DMS79 treated with DMSO at 0.1 percent for 48 hours (cell line): ENCODE measurements around the gene ZCCHC8.
A peak's percentile ranks its signal among the peaks of the same experiment; 100 is the strongest.
"Not testable (repeated sequence)": the region's sequence is repeated elsewhere in the genome, so short reads cannot be mapped to it uniquely, and the experiment has no call there.

Experiments used
- DNase-seq: peaks from one replicate; lab custom pipeline; 2025; lab: John Stamatoyannopoulos, UW

Gene ZCCHC8

GRCh38 chr12:122500685-122501488, at the start of gene ZCCHC8:
TSS of gene ZCCHC8 (minus strand) at chr12:122500932. CDS start at chr12:122500840, 92 bp downstream.
- DNase-seq, result peak; percentile 98

DNA sequence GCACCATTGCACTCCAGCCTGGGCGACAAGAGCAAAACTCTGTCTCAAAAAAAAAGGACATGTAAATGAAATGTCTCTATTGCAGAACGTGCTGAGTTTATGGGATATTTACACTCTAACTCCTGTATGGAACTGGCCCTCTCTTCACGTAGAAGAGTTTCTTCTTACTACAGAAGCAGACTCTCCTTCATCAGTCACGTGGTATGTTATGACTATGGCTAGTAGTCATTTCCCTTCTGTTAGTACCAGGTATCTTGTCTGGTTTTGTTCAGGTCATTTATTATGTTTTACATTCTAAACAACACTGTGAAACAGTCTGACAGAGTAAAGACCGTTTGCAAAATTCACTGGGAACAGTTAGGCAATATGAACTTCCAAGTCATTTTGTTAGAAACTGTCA, 46.6 kb upstream of the ZCCHC8 start:
- DNase-seq, result no peak

DNA sequence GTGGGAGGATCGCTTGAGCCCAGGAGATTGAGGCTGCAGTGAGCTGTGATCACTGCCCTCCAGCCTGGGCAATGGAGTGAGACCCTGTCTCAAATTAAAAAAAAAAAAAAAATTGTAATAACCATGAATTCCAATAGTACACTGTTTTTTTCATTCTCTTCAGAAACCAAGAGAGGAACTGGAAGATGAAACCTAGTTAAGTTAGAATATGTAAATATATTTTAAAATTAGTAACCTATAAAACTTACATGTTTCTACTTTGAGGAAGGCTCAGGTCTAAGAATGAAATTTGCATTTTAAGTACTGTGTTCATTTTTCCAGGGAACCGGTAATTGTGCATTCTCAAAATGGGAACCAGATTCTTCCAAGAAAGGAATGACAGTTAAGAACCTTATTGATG, 45.1 kb upstream of the ZCCHC8 start:
- no peak for DNase-seq

DNA sequence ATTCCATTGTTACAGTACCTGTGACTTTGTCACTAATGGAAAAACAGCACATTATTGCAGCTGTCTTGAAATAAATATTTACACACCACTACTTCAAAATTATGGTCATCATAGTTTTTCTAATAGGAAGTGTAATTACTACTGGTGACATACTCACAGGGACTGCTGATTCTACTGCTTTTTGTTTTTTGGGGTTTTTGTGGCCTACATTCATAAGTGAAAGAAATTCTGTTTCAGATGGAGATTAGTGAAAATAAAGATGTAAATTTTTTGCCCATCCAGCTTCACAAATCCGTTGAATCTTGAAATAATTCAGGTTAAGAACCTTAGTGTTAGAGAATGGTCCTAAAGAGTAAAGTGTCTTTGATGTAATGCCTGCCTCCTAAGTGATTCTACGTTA, 43.8 kb upstream of the ZCCHC8 start:
- no peak for DNase-seq

DNA sequence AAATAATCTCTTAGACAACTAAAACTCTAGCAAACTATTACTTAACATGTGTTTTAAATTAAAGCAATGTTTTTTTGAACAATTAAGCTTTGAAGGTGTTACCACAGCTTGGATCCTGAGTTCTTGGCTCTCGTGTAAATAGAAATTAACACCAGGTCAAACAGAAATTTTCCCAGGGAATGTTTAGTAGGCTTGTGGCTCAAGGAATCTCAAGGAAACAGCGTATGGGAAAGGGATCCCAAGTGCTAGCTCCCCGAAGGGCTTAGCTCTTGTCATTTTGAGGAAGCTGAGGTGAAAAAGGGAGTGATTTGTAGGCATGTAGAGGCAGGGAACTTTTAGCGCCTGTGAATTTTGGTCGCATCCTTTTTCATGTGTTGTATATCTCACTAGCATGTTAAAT, 37.8 kb upstream of the ZCCHC8 start:
- no peak for DNase-seq

GRCh38 chr12:122537021-122537420, 36.3 kb upstream of the ZCCHC8 start:
- no peak for DNase-seq

DNA sequence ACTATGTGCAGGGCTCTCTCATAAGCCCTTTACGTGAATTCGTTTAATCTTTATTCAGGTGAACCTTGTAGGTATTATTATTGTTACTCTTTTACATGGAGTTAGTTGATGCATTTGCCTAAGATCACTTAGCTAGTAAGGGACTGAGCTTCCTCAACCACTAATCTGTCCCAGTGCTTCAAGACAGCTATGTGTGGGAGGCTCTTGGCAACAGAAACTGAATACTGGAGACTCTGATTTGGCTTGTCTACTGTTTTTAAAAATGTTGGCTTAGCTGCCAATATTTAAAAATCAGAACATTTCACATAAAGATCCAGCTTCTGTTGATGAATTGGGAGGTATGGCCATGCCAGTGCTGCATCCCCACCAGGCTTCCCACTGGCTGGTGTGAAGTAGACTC, 33.1 kb upstream of the ZCCHC8 start:
- DNase-seq, result no peak

DNA sequence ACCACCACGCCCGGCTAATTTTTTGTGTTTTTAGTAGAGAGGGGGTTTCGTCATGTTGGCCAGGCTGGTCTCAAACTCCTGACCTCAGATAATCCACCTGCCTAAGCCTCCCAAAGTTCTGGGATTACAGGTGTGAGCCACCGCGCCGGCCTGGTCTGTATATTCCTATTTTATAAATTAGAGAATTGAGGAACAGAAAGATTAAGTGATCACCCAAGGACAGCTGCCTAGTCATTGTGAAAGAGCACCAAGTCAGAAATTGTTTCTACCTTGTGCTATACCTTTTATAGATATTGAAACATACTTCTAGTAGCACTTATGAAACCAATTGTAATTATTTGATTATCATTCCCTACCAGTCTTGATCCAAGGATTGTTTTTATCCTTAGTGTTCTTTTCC, 28.3 kb upstream of the ZCCHC8 start:
- DNase-seq, result no peak

DNA sequence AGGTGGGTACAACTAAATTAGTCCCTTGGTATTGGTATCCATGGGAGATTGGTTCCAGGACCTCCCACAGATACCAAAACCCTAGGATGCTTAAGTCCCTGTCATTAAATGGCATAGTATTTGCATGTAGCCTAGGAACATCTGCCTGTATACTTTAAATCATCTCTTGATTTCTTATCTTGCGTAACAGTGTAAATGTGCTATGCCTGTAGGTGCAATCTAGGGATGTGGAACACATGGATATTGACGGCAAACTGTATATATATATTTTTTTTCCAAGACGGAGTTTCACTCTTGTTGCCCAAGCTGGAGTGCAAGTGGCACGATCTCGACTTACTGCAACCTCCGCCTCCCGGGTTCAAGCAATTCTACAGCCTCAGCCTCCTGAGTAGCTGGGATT, 27.9 kb upstream of the ZCCHC8 start:
- DNase-seq, result no peak

DNA sequence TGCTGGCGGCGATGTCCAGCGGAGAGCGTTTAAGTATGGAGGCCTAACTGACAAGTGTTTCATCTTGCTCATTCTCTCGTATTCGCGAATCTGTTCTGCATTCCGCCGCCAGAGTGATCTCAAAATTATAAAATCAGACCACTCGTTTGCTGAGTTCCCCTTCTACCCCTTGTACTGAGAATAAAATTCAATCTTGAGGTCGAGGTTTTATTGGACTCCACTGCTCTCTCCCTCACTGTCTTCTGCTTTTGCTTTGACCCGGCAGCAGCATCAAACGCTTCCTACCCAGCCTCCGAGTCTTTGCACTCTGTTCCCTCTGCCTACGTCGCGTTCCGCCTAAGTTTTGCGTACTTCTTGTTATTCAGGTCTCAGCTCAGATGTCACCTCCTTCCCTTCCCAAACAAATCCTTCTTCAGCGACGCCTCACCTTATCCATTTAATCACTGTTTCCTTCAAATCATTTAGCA, 26.8 kb upstream of the ZCCHC8 start:
- peak; percentile 48 for DNase-seq

DNA sequence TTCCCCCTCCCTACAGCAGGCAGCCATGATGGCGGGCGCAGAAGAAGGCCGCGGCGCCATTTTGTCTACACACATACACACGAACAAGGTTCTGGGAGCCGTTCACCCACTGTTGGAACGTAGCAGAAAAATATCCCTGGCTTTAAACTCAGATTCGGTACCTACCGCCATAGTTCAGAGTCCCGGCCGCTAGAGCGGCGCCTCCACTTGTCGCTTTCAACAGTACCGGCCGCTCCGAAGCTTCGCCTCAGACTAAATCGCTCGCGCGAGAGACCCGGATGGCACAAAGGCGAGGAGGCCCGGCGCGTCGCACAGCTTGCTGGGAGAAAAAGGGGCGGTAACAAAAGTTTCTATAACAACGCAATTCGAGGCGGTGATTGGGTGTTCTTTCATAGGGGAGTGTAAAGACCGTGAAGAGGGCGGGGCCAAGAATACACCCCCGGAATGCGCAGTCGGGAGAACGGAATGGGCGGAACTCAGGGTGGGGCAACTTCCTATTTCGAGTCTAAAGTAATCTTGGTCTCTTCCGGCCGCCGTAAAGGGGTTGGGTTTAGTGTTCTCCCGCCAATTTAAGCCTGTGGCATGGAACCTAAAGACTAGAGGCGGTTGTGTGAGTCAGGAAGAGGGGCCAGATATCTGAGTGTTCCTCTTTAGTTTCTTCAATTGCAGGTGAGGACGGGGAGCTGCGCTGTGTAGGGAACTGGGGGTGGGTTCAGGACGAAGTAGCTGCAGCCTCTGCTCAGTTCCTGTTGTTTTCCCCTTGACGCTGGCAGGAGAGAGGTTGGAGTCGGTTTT, 26.1 kb upstream of the ZCCHC8 start, which contains the start of the genes KNTC1 and RSRC2:
Gene KNTC1, plus strand, starts transcription at position 567 of the 795 bp plus-strand sequence. CDS start 2,815 bp downstream, outside the sequence.
Gene RSRC2, minus strand, starts transcription at position 254 of the 795 bp plus-strand sequence. Its CDS starts 83 bp downstream, at position 171.
- peak; percentile 100 for DNase-seq

DNA sequence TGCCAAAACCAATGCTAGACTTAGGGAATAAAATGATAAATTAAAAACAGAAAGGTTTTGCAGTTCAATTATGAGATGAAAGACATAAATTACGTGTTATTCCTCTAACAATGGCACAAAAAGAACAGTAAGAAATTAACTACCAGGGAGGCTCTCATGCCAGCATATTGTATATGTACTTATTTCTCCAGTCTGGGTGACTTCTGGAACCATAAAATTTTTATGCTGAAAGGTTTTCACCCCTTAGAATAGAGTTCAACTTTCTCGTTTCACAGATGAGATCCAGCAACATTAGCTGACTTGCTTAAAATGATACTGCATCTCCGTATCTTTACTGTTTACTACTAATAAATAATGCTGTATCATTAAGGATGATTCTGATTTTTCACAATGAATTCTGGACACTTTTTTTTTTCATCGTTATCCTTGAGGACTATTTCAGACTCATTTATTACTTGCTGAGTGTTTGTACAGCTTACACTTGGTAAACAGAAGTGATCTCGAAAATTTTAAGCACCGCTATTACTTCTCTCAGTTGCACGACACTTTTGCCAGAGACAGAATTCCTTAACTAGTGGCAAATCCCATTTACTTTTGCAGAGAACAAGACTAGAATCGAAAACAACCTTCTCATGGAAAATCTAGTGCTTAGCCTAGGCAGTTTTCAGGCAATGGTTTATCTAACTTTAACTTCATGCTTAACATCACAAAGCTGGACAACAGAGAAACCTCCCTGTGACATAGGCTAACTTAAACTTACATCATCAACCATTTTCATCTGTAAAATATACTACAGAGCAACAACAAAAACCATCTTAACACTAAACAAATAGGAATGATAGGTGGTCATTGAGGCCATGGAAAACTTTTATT, 23.4 kb upstream of the ZCCHC8 start:
- DNase-seq, result peak; percentile 76

- DNase-seq, result no peak
These were observed 22.5 kb upstream of the ZCCHC8 start for GRCh38 chr12:122523280-122523679.

DNA sequence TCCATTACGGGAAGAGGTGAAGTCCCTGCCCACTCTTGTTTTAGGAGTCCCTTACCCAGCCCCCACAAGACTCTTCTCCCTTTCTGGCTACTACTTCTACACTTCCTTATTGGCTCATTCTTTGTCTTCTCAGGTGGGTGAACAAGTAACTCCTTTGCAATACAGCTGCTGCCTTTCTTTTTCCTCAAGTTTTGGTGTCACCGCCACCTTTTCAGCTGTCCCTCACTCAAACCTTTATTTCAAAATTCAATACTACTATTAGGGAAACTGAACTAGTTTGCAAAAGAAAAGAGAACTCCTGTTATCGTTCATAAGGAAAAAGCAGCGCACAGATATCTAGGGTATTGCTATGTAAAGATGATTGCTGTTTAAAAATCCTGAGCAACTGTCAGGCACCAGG, 19.9 kb upstream of the ZCCHC8 start:
- DNase-seq, result no peak

- DNase-seq, result no peak
These were observed 18.7 kb upstream of the ZCCHC8 start for GRCh38 chr12:122519418-122519817.

DNA sequence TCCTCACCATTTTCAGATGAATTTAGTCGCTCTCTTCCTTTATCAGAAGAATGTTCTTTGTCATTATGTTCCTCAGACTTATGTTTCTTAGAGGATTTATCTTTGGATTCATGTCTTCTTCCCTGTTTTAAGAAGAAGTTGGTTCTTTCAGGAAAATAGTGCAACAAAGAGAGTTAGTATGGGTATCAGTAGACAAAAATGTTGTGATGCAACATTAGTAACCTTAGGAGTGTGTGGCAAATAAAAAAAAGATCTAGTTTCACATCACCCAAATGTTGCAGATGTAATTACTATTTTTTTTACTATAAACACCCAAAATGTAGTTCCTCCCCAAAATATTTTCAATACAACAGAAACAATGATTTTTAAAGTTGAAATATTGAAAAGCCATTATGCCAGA, 18.2 kb upstream of the ZCCHC8 start:
- DNase-seq, result no peak

GRCh38 chr12:122517877-122518276, 17.1 kb upstream of the ZCCHC8 start:
- no peak for DNase-seq

- no peak for DNase-seq
These were observed 16.0 kb upstream of the ZCCHC8 start for GRCh38 chr12:122516544-122517361.

DNA sequence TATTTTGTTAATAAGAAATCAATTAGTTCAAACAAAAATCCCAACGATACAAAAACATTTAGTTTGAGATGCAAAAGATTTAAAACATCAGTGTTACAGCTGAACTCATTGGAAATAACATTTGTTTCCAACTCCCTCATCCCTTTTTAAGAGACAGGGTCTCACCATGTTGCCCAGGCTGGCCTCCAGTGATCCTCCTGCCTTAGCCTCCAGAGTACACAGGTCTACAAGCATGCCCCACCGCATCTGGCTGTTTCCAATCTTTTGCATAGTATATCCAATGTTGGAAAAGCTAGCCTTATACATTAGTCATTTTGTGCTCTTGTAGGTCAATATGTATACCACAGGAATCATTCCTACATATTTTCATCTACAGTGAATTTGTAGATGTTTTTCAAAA, 14.5 kb upstream of the ZCCHC8 start:
- DNase-seq, result no peak

GRCh38 chr12:122513660-122514059, 12.9 kb upstream of the ZCCHC8 start:
- no peak for DNase-seq

- not testable (repeated sequence) for DNase-seq
These were observed 12.3 kb upstream of the ZCCHC8 start for GRCh38 chr12:122513028-122513427.
